ENCODE results near the gene FAM236C.
"Not testable (repeated sequence)": the region's sequence is repeated elsewhere in the genome, so short reads cannot be mapped to it uniquely, and the experiment has no call there.

The FAM236C gene

GRCh38 chrX:72912315-72912714, at the start of gene FAM236C:
Gene FAM236C (plus strand): TSS chrX:72912615. CDS start chrX:72912715, 100 bp downstream.
- DNase-seq: not testable (repeated sequence)

- not testable (repeated sequence) for DNase-seq
Measured at GRCh38 chrX:72882898-72883297, 29.5 kb upstream of the FAM236C start.

GRCh38 chrX:72889740-72890139, 22.7 kb upstream of the FAM236C start:
- DNase-seq: not testable (repeated sequence)

- not testable (repeated sequence) for DNase-seq
Measured at GRCh38 chrX:72916096-72916495, 3.7 kb downstream of the FAM236C start.

GRCh38 chrX:72932283-72932682, 19.9 kb downstream of the FAM236C start:
- not testable (repeated sequence) for DNase-seq

GRCh38 chrX:72936455-72936854, 24.0 kb downstream of the FAM236C start:
- not testable (repeated sequence) for DNase-seq

GRCh38 chrX:72936882-72937455, 24.6 kb downstream of the FAM236C start:
- DNase-seq: not testable (repeated sequence)

GRCh38 chrX:72937906-72938305, 25.5 kb downstream of the FAM236C start, which contains the start of gene FAM236A:
Gene FAM236A (plus strand): TSS chrX:72938206. CDS start chrX:72938263, 57 bp downstream.
- not testable (repeated sequence) for DNase-seq

GRCh38 chrX:72942272-72942671, 29.9 kb downstream of the FAM236C start:
- DNase-seq: not testable (repeated sequence)

- not testable (repeated sequence) for DNase-seq
Measured at GRCh38 chrX:72943035-72943818, 30.8 kb downstream of the FAM236C start.

- not testable (repeated sequence) for DNase-seq
Measured at GRCh38 chrX:72943819-72944169, 31.4 kb downstream of the FAM236C start, which contains the start of gene DMRTC1. Gene DMRTC1 (minus strand): TSS chrX:72943837. CDS start chrX:72875694, 68,143 bp downstream.

GRCh38 chrX:72959971-72960370, 47.6 kb downstream of the FAM236C start:
- DNase-seq: not testable (repeated sequence)

Measured in NK-92 treated with Interleukin-12 subunit alpha and Interleukin-12 subunit beta, amount 100 ng/mL, for 24 hours (cell line).